DMS114 treated with DMSO at 0.1 percent for 48 hours (cell line): Measurements from ENCODE around the gene AIG1.

Experiments
- DNase-seq: peaks from one replicate; lab custom pipeline; 2025; ENCODE audit not compliant: unreplicated experiment; lab: John Stamatoyannopoulos, UW

Gene AIG1

GRCh38 chr6:143192766-143193165 is 132.1 kb downstream of the AIG1 start:
- DNase-seq: no peak

- no peak for DNase-seq
Observed at GRCh38 chr6:143193571-143194094, 132.9 kb downstream of the AIG1 start.

GRCh38 chr6:143194095-143194589 is 133.5 kb downstream of the AIG1 start:
- no peak for DNase-seq

- DNase-seq: no peak
Observed at GRCh38 chr6:143195349-143195845, 134.7 kb downstream of the AIG1 start.

- DNase-seq: no peak
Observed at GRCh38 chr6:143196525-143197225, 136.0 kb downstream of the AIG1 start.

GRCh38 chr6:143197377-143197776 is 136.7 kb downstream of the AIG1 start:
- DNase-seq: no peak

GRCh38 chr6:143198312-143198711 is 137.6 kb downstream of the AIG1 start:
- DNase-seq: no peak

- no peak for DNase-seq
Observed at GRCh38 chr6:143199291-143199690, 138.6 kb downstream of the AIG1 start.

GRCh38 chr6:143200167-143200770 is 139.6 kb downstream of the AIG1 start:
- DNase-seq: no peak

GRCh38 chr6:143204045-143204444 is 143.4 kb downstream of the AIG1 start:
- no peak for DNase-seq

GRCh38 chr6:143205131-143205535 is 144.4 kb downstream of the AIG1 start:
- no peak for DNase-seq

GRCh38 chr6:143205585-143205984 is 144.9 kb downstream of the AIG1 start:
- no peak for DNase-seq

GRCh38 chr6:143205991-143206390 is 145.3 kb downstream of the AIG1 start:
- no peak for DNase-seq

- no peak for DNase-seq
Observed at GRCh38 chr6:143206550-143206949, 145.9 kb downstream of the AIG1 start.

- DNase-seq: no peak
Observed at GRCh38 chr6:143210420-143210819, 149.7 kb downstream of the AIG1 start.

GRCh38 chr6:143213859-143214376 is 153.2 kb downstream of the AIG1 start:
- DNase-seq: no peak

- no peak for DNase-seq
Observed at GRCh38 chr6:143215363-143215762, 154.7 kb downstream of the AIG1 start.

GRCh38 chr6:143215771-143216170 is 155.1 kb downstream of the AIG1 start:
- DNase-seq: no peak

GRCh38 chr6:143218233-143218632 is 157.5 kb downstream of the AIG1 start:
- DNase-seq: no peak

GRCh38 chr6:143221698-143222097 is 161.0 kb downstream of the AIG1 start:
- no peak for DNase-seq

GRCh38 chr6:143222310-143222709 is 161.6 kb downstream of the AIG1 start:
- DNase-seq: no peak

GRCh38 chr6:143222801-143223231 is 162.1 kb downstream of the AIG1 start:
- DNase-seq: no peak
